Measurements from ENCODE around the gene P2RY11. TPM values are rescaled to one million over a fixed set of nuclear protein-coding genes. Genes with fewer than 3 reads are reported as not detected.

The P2RY11 gene
- total RNA-seq, 2 donors from 2014 or later, result 2.9 to 3.6 TPM

DNA sequence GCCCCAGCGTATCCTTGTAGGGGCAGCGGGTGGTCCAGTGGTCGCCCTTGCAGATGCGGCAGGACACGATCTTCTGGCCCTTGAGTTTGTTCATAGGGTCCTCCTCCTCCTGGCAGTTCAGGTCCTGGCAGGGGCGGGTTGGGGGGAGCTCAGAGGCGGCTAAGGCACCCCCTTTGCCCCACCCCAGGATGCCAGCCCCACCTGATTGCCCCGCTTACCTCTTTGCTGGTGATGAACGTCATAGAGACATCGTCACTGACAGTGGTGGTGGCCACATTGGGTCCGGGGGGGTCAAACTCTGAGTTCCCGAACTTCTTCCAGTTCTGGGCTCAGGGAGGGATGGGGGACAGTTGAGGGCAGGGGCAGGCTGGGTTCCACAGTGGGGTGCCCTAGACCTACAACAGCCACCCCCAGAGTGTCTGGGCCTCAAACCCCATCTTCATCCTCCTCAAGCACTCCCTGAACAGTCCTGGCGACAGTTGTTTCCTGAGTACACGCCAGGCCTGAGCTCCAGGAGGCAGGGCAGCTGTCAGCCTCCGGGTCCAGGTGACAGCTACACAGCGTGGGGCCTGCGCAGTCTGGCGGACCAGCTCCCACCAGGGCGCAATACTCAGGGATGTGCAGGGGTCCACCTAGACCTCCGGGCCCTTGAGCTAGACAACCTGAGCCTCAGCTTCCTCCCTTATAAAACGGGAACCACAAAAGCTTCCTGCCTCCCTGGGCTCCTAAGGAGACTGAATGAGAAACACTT, 5.5 kb downstream of the P2RY11 start:
- H3K4me1 ChIP-seq, result peaks cover 26% of the 10 kb centered on the region
- no peak for TF ChIP-seq POLR2A (IDR thresholded peaks at IDR 0.05)
- TF ChIP-seq, protein P1, sequence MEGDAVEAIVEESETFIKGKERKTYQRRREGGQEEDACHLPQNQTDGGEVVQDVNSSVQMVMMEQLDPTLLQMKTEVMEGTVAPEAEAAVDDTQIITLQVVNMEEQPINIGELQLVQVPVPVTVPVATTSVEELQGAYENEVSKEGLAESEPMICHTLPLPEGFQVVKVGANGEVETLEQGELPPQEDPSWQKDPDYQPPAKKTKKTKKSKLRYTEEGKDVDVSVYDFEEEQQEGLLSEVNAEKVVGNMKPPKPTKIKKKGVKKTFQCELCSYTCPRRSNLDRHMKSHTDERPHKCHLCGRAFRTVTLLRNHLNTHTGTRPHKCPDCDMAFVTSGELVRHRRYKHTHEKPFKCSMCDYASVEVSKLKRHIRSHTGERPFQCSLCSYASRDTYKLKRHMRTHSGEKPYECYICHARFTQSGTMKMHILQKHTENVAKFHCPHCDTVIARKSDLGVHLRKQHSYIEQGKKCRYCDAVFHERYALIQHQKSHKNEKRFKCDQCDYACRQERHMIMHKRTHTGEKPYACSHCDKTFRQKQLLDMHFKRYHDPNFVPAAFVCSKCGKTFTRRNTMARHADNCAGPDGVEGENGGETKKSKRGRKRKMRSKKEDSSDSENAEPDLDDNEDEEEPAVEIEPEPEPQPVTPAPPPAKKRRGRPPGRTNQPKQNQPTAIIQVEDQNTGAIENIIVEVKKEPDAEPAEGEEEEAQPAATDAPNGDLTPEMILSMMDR (IDR thresholded peaks at IDR 0.05), result no peak
- DNase-seq (no peak), ATAC-seq (no peak)
- H3K9me3 ChIP-seq, result no peaks in the 10 kb centered on the region
- peaks cover 13 to 24% of the 10 kb centered on the region in 2 donors for H3K36me3 ChIP-seq (replicated peaks in 1 of 2; ENCODE audit: insufficient read depth in 1 of 2, low read depth in 2 of 2)
- H3K4me3 ChIP-seq, result no peak overlapping the region
- 50 to 83% methylated on average over 1 to 20 of the region's 21 CpGs for WGBS, 2 donors
- H3K27ac ChIP-seq, result no peak overlapping the region
- H3K27me3 ChIP-seq, result no peaks in the 10 kb centered on the region
- intact Hi-C loops (cut with DNase I), result no loop called here

DNA sequence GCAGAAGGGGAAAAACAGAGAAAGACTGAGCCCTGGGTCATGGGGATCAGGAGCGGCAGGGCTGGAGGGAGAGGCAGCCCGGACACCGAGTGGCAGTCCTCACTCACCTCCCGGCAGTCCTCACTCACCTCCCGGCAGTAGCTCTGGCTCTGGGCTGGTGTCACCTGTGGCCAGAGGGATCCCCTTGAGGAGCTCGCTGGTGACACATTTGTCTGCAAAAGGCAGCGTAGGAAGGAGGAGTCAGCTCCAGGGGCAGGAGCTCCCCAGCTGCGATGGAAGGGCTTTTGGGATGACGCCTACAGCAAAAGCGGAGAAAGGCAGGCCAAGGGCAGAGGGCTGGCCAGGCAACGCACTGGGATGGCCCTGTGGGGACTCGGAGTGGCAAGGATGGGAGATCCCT, 7.5 kb downstream of the P2RY11 start:
- peaks cover 13 to 24% of the 10 kb centered on the region in 2 donors for H3K36me3 ChIP-seq (replicated peaks in 1 of 2; ENCODE audit: insufficient read depth in 1 of 2, low read depth in 2 of 2)
- H3K27me3 ChIP-seq, result no peaks in the 10 kb centered on the region
- H3K27ac ChIP-seq, result peak overlapping the region in 2 of 4 donors; percentile 33 to 75
- no peaks in the 10 kb centered on the region for H3K9me3 ChIP-seq
- H3K4me1 ChIP-seq, result peaks cover 11% of the 10 kb centered on the region
- TF ChIP-seq POLR2A (IDR thresholded peaks at IDR 0.05), result no peak
- TF ChIP-seq, protein P1 (IDR thresholded peaks at IDR 0.05), result no peak
- 28 to 36% methylated on average over 8 to 12 of the region's 12 CpGs for WGBS, 2 donors
- intact Hi-C loops (cut with DNase I), result no loop called here
- H3K4me3 ChIP-seq, result peak overlapping the region; percentile 49 to 82
- DNase-seq (no peak), ATAC-seq (no peak)

DNA sequence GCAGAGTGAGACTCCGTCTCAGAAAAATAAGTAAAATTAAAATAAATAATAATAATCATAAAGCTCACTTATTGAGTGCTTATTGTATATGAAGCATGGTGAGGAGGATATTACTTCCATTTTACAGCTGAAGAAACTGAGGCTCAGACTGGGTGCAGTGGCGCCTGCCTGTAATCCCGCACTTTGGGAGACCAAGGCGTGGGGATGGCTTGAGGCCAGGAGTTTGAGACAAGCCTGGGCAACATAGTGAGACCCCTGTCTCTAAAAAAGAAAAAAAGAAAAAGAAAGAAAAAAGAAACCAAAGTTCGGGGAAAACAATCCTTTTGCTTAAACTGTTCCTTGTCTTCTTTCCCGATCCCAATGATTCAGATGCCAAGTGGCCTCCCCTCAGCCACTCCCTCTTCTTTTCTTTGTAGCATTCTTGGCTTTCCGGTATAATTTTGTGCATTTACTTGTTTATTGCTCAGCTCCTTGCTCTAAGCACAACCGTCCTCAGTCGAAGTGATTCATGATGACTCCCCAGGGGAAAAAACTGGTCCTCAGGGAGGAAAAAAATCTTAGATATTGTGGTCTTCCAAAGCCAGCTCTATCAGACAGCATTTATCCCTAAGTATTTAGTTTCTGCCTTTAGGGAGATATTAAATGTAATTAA, 9.2 kb downstream of the P2RY11 start:
- ATAC-seq, result no peak
- H3K27ac ChIP-seq, result no peak overlapping the region
- WGBS, 2 donors, result 75 to 82% methylated on average over 9 of the region's 9 CpGs
- intact Hi-C loops (cut with DNase I), result no loop called here
- no peak overlapping the region for H3K4me3 ChIP-seq
- H3K27me3 ChIP-seq, result no peaks in the 10 kb centered on the region
- H3K36me3 ChIP-seq (replicated peaks in 1 of 2; ENCODE audit: insufficient read depth in 1 of 2, low read depth in 2 of 2), result peaks cover 13 to 14% of the 10 kb centered on the region in 2 donors
- TF ChIP-seq, protein P1 (IDR thresholded peaks at IDR 0.05), result no peak
- DNase-seq, result no peak
- no peaks in the 10 kb centered on the region for H3K9me3 ChIP-seq
- H3K4me1 ChIP-seq, result peaks cover 11% of the 10 kb centered on the region

DNA sequence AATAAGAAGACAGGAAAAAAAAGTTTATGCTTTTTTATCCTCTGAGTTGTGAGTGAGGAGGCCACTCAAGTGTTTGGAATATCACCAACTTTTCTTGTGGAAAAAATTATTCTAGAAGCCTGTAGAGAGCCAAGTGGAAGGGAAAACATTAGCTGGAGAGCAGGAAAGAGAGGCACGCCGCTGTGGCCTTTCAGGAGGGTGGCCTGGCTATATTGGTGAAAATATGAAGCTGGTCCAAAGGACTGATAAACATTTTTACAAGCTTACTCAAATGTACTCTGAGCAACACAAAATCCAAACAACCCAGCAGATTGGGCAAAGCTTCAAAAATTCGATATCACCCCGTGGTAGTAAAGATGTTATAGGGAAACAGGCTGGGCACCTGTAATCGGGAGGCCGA, 10.6 kb downstream of the P2RY11 start:
- Histone ChIP-seq H3K27me3 (no peaks in the 10 kb centered on the region), H3K27ac (no peak overlapping the region), H3K9me3 (no peaks in the 10 kb centered on the region), H3K36me3 (replicated peaks in 1 of 2; ENCODE audit: insufficient read depth in 1 of 2, low read depth in 2 of 2) (peaks cover 5 to 8% of the 10 kb centered on the region in 2 donors), H3K4me3 (no peak overlapping the region), H3K4me1 (peaks cover 11% of the 10 kb centered on the region)
- WGBS, 2 donors, result 78 to 85% methylated on average over 6 of the region's 6 CpGs
- no peak for DNase-seq
- TF ChIP-seq, protein P1 (IDR thresholded peaks at IDR 0.05), result no peak
- no peak for TF ChIP-seq POLR2A (IDR thresholded peaks at IDR 0.05)
- intact Hi-C loops (cut with DNase I), result no loop called here
- ATAC-seq, result no peak

All from body of pancreas (tissue), 4 donors.